Liver (tissue), 9 donors: Measurements from ENCODE around the gene ADORA2B. TPM values are rescaled to one million over a fixed set of nuclear protein-coding genes. Genes with fewer than 3 reads are reported as not detected.
A peak's percentile ranks its signal among the peaks of the same experiment; 100 is the strongest.

ENCODE experiments used
- DNase-seq: peaks from one replicate; pipeline ENCODE4 v3.0.0-alpha.2; 2017; ENCODE audit warnings: low spot score
- H3K27ac ChIP-seq, 2 donors: one replicate each; pipeline ENCODE4 v1.7.0; 2013; ENCODE audit warnings: inconsistent platforms in 2 of 2, low read length in 2 of 2, control low read depth in 1 of 2, low read depth in 1 of 2, mild to moderate bottlenecking in 1 of 2
- H3K27me3 ChIP-seq, 4 donors: one replicate each; pipeline versions ENCODE4 v1.6.1 to v1.7.0; 2013; ENCODE audit warnings: low read length in 3 of 4, inconsistent platforms in 1 of 4, mild to moderate bottlenecking in 1 of 4, moderate library complexity in 1 of 4; ENCODE audit not compliant: control insufficient read depth in 4 of 4, insufficient read depth in 4 of 4
- H3K36me3 ChIP-seq, 4 donors: one replicate each; pipeline versions ENCODE4 v1.6.1 to v1.7.0; 2013; ENCODE audit warnings: low read length in 3 of 4, mild to moderate bottlenecking in 3 of 4, low read depth in 1 of 4, moderate library complexity in 1 of 4; ENCODE audit not compliant: control insufficient read depth in 4 of 4, insufficient read depth in 3 of 4
- H3K4me1 ChIP-seq, 4 donors: one replicate each; pipeline versions ENCODE4 v1.6.1 to v1.7.0; 2013; ENCODE audit warnings: low read length in 3 of 4, mild to moderate bottlenecking in 3 of 4, moderate library complexity in 1 of 4; ENCODE audit not compliant: control insufficient read depth in 4 of 4, insufficient read depth in 4 of 4
- H3K4me3 ChIP-seq, 3 donors: one replicate each; pipeline versions ENCODE4 v1.6.1 to v1.7.0; 2013; ENCODE audit warnings: low read length in 3 of 3, control low read depth in 1 of 3, low read depth in 1 of 3, mild to moderate bottlenecking in 1 of 3
- H3K9ac ChIP-seq, 2 donors: one replicate each; pipeline ENCODE4 v1.7.0; 2013; ENCODE audit warnings: low read length in 2 of 2, mild to moderate bottlenecking in 2 of 2, moderate library complexity in 2 of 2, control low read depth in 1 of 2, low read depth in 1 of 2
- H3K9me3 ChIP-seq, 4 donors: one replicate each; pipeline versions ENCODE4 v1.6.1 to v1.7.0; 2013; ENCODE audit warnings: low read length in 3 of 4; ENCODE audit not compliant: control insufficient read depth in 4 of 4
- ATF3 ChIP-seq: IDR thresholded peaks from 2 replicates; pipeline ENCODE4 v1.6.1; 2016; ENCODE audit warnings: antibody characterized with exemption
- CTCF ChIP-seq: fragments of 150-350 bp; IDR thresholded peaks from 2 replicates; pipeline ENCODE4 v1.5.1; 2017; ENCODE audit warnings: improper control_type of control experiment, low read depth, low read length; ENCODE audit not compliant: missing input control
- EGR1 ChIP-seq, 2 donors: IDR thresholded peaks; 2 replicates each; pipeline ENCODE4 v1.6.1; 2016 to 2018; ENCODE audit warnings: antibody characterized with exemption in 2 of 2, low read depth in 2 of 2
- FOXA1 ChIP-seq: IDR thresholded peaks from 2 replicates; pipeline ENCODE4 v1.6.1; 2016; ENCODE audit warnings: antibody characterized with exemption
- FOXA2 ChIP-seq: IDR thresholded peaks from 2 replicates; pipeline ENCODE4 v1.6.1; 2016; ENCODE audit warnings: antibody characterized with exemption
- GABPA ChIP-seq, 2 donors: IDR thresholded peaks in 1 of 2; conservative IDR thresholded peaks in 1 of 2; 2 replicates each; pipeline ENCODE4 v1.6.1; 2016; ENCODE audit warnings: antibody characterized with exemption in 2 of 2, mild to moderate bottlenecking in 1 of 2, moderate library complexity in 1 of 2
- HNF4A ChIP-seq, 2 donors: conservative IDR thresholded peaks; 2 replicates each; pipeline ENCODE4 v1.6.1; 2016; ENCODE audit warnings: antibody characterized with exemption in 2 of 2, mild to moderate bottlenecking in 2 of 2
- HNF4G ChIP-seq: IDR thresholded peaks from 2 replicates; pipeline ENCODE4 v1.6.1; 2016; ENCODE audit warnings: antibody characterized with exemption
- JUND ChIP-seq, 2 donors: IDR thresholded peaks; 2 replicates each; pipeline ENCODE4 v1.6.1; 2016; ENCODE audit warnings: antibody characterized with exemption in 2 of 2
- MAX ChIP-seq: IDR thresholded peaks from 2 replicates; pipeline ENCODE4 v1.6.1; 2016; ENCODE audit warnings: antibody characterized with exemption
- NR2F2 ChIP-seq: IDR thresholded peaks from 2 replicates; pipeline ENCODE4 v1.6.1; 2016; ENCODE audit warnings: antibody characterized with exemption
- RAD21 ChIP-seq, 2 donors: IDR thresholded peaks; 2 replicates each; pipeline ENCODE4 v1.6.1; 2016; ENCODE audit warnings: antibody characterized with exemption in 2 of 2, mild to moderate bottlenecking in 2 of 2
- REST ChIP-seq: IDR thresholded peaks from 2 replicates; pipeline ENCODE4 v1.6.1; 2016; ENCODE audit warnings: antibody characterized with exemption, mild to moderate bottlenecking
- RXRA ChIP-seq, 2 donors: IDR thresholded peaks; 2 replicates each; pipeline ENCODE4 v1.6.1; 2017 to 2018; ENCODE audit warnings: antibody characterized with exemption in 2 of 2, mild to moderate bottlenecking in 1 of 2
- SP1 ChIP-seq: IDR thresholded peaks from 2 replicates; pipeline ENCODE4 v1.6.1; 2018; ENCODE audit warnings: antibody characterized with exemption, mild to moderate bottlenecking
- TAF1 ChIP-seq: conservative IDR thresholded peaks from 2 replicates; pipeline ENCODE4 v1.6.1; 2016; ENCODE audit warnings: antibody characterized with exemption, mild to moderate bottlenecking
- YY1 ChIP-seq: IDR thresholded peaks from 2 replicates; pipeline ENCODE4 v1.6.1; 2016; ENCODE audit warnings: antibody characterized with exemption, mild to moderate bottlenecking
- ZBTB33 ChIP-seq: IDR thresholded peaks from 2 replicates; pipeline ENCODE4 v1.6.1; 2016; ENCODE audit warnings: antibody characterized with exemption
- WGBS: extraction: QIAGEN DNeasy Blood & Tissue Kit; methylation state at CpG from one replicate; pipeline ENCODE4 v1.1.7; 2013; 5-methylcytosine and 5-hydroxymethylcytosine counted together
- polyA plus RNA-seq, 2 donors: library from polyadenylated mRNA; stranded (reverse) in 1 of 2; unstranded in 1 of 2; fragments of 200-250 nt in 1 of 2; fragments of >200 nt in 1 of 2; fragmentation: Nextera tagmentation in 1 of 2; extraction: Ambion mirVana in 1 of 2; gene quantifications; one replicate each; pipeline versions ENCODE4 v1.2.1 to v1.2.3, GENCODE V29; 2013 to 2015
- total RNA-seq, 2 donors: library from RNA; depleted of rRNA; stranded (reverse); fragments of >200 nt; gene quantifications; one replicate each; pipeline ENCODE4 v1.2.3, GENCODE V29; 2014
- donor health status: healthy.
- donor health status: healthy.
- donor health status: healthy.
- donor health status: healthy.
- donor health status: healthy.

ADORA2B gene
- total and polyA plus RNA-seq, 4 donors, result 0.24 to 3.3 (median 0.28) TPM

- no peaks in the 10 kb centered on the region for H3K9me3 ChIP-seq
- TF ChIP-seq NR2F2 (no peak), GABPA (IDR thresholded peaks at IDR 0.05 in 1 of 2, conservative IDR thresholded peaks at IDR 0.05 in 1 of 2) (no peak), FOXA1 (no peak)
- no peak for DNase-seq
- H3K36me3 ChIP-seq, result no peaks in the 10 kb centered on the region
- WGBS, result 90% methylated on average over 7 of the region's 7 CpGs
- H3K27me3 ChIP-seq, result no peaks in the 10 kb centered on the region
- no peak overlapping the region for H3K9ac ChIP-seq
- H3K27ac ChIP-seq, result no peak overlapping the region
- no peak overlapping the region for H3K4me3 ChIP-seq
- peaks cover 8 to 16% (median 14%) of the 10 kb centered on the region in 4 donors for H3K4me1 ChIP-seq
Measured at GRCh38 chr17:15942207-15942833, 2.6 kb upstream of the ADORA2B start.

GRCh38 chr17:15943971-15944758 is 765 bp upstream of the ADORA2B start:
- Histone ChIP-seq H3K4me3 (peak overlapping the region in 2 of 3 donors; percentile 51 to 62), H3K27ac (peak overlapping the region in 1 of 2 donors; percentile 12), H3K9me3 (no peaks in the 10 kb centered on the region), H3K9ac (no peak overlapping the region), H3K27me3 (no peaks in the 10 kb centered on the region), H3K4me1 (peaks cover 8 to 16% (median 14%) of the 10 kb centered on the region in 4 donors), H3K36me3 (no peaks in the 10 kb centered on the region)
- TF ChIP-seq FOXA1 (no peak), RAD21 (IDR thresholded peaks at IDR 0.05) (peak in 1 of 2 donors; percentile 6)
- no peak for DNase-seq
- 19% methylated on average over 40 of the region's 40 CpGs for WGBS

- 8% methylated on average over 64 of the region's 64 CpGs for WGBS
- peaks cover 8 to 16% (median 14%) of the 10 kb centered on the region in 4 donors for H3K4me1 ChIP-seq
- no peak overlapping the region for H3K27ac ChIP-seq
- no peak for DNase-seq
- H3K4me3 ChIP-seq, result peak overlapping the region; percentile 49 to 67 (median 62)
- H3K27me3 ChIP-seq, result no peaks in the 10 kb centered on the region
- TF ChIP-seq CTCF, result no peak
- no peak for TF ChIP-seq FOXA2
- TF ChIP-seq GABPA (IDR thresholded peaks at IDR 0.05 in 1 of 2, conservative IDR thresholded peaks at IDR 0.05 in 1 of 2), result no peak
- TF ChIP-seq REST, result no peak
- TF ChIP-seq SP1, result no peak
- no peak for TF ChIP-seq NR2F2
- TF ChIP-seq EGR1 (IDR thresholded peaks at IDR 0.05; ENCODE audit: low read depth in 2 of 2), result no peak
- TF ChIP-seq HNF4G, result no peak
- no peak for TF ChIP-seq ZBTB33
- no peak for TF ChIP-seq RAD21 (IDR thresholded peaks at IDR 0.05)
- no peak for TF ChIP-seq YY1
- no peak for TF ChIP-seq MAX
- no peak for TF ChIP-seq ATF3
- TF ChIP-seq RXRA (IDR thresholded peaks at IDR 0.05), result no peak
- TF ChIP-seq TAF1, result no peak
- TF ChIP-seq JUND (IDR thresholded peaks at IDR 0.05), result no peak
- TF ChIP-seq HNF4A (conservative IDR thresholded peaks at IDR 0.05), result no peak
- no peak for TF ChIP-seq FOXA1
- no peaks in the 10 kb centered on the region for H3K9me3 ChIP-seq
- H3K9ac ChIP-seq, result no peak overlapping the region
- H3K36me3 ChIP-seq, result no peaks in the 10 kb centered on the region
Measured at GRCh38 chr17:15945527-15946191, 729 bp downstream of the ADORA2B start.
